ENCODE measurements around the gene GRIPAP1.

DNA sequence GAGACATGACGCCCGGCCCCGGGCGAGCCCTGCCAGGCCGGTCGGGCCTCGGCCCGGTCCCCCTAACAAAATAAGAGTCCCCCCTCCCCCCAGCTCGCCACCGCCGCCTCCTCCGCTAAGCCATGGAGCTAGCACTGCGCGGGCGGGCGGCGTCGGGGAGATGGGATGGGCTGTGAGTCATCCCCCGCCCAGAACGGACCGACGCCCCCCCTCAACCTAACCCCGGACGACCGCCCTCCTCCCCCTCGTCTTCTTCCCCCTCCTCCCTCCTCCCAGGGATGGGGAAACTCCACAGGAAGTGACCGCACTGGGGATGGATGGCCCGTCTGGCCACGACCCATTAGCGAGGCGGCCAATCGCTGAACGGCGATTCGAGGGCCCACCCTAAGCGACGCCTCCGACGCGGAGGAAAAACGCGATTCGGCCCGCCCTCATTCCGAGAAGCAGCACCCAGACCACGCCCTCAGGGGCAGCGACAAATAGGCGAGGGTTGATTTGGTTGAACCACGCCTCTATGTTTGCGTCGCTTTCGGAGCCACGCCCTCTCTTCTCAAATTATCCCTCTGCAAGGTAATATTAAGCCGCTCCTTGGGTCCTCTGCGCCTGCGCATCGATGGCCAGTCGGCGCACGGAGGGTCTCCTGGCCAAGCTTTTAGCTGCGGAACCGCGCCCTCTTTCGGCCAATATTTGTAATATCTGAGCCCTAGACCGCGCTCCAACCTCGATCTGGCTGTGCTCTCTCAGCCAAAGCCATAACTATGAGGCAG is 41.3 kb upstream of the GRIPAP1 start, which contains the start of gene TFE3:
- TF ChIP-seq, protein P1, sequence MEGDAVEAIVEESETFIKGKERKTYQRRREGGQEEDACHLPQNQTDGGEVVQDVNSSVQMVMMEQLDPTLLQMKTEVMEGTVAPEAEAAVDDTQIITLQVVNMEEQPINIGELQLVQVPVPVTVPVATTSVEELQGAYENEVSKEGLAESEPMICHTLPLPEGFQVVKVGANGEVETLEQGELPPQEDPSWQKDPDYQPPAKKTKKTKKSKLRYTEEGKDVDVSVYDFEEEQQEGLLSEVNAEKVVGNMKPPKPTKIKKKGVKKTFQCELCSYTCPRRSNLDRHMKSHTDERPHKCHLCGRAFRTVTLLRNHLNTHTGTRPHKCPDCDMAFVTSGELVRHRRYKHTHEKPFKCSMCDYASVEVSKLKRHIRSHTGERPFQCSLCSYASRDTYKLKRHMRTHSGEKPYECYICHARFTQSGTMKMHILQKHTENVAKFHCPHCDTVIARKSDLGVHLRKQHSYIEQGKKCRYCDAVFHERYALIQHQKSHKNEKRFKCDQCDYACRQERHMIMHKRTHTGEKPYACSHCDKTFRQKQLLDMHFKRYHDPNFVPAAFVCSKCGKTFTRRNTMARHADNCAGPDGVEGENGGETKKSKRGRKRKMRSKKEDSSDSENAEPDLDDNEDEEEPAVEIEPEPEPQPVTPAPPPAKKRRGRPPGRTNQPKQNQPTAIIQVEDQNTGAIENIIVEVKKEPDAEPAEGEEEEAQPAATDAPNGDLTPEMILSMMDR (IDR thresholded peaks at IDR 0.05 in 4 of 5, conservative IDR thresholded peaks at IDR 0.05 in 1 of 5), result peak; percentile 41 to 64 (median 63)
- peak; percentile 72 to 76 for TF ChIP-seq POLR2A (IDR thresholded peaks at IDR 0.05)
